ENCODE data around the gene ATOX1.

The ATOX1 gene

GRCh38 chr5:151766975-151767374 lies 8.5 kb upstream of the ATOX1 start:
- DNase-seq: no peak

GRCh38 chr5:151764801-151765200 lies 6.4 kb upstream of the ATOX1 start:
- DNase-seq: no peak

GRCh38 chr5:151758141-151758429 lies 346 bp downstream of the ATOX1 start:
- no peak for DNase-seq

GRCh38 chr5:151757233-151758140 lies 944 bp downstream of the ATOX1 start:
- DNase-seq: peak; percentile 40

GRCh38 chr5:151755383-151755782 lies 3.0 kb downstream of the ATOX1 start:
- DNase-seq: no peak

- no peak for DNase-seq
Observed at GRCh38 chr5:151751593-151751992, 6.8 kb downstream of the ATOX1 start.

- DNase-seq: no peak
Observed at GRCh38 chr5:151751091-151751490, 7.3 kb downstream of the ATOX1 start.

GRCh38 chr5:151750121-151750520 lies 8.3 kb downstream of the ATOX1 start:
- DNase-seq: no peak

- peak; percentile 55 for DNase-seq
Observed at GRCh38 chr5:151745071-151745705, 13.2 kb downstream of the ATOX1 start.

- no peak for DNase-seq
Observed at GRCh38 chr5:151743530-151743929, 14.9 kb downstream of the ATOX1 start.

GRCh38 chr5:151742870-151743294 lies 15.5 kb downstream of the ATOX1 start:
- DNase-seq: no peak

GRCh38 chr5:151741678-151742423 lies 16.6 kb downstream of the ATOX1 start:
- DNase-seq: no peak

GRCh38 chr5:151740958-151741373 lies 17.5 kb downstream of the ATOX1 start:
- DNase-seq: no peak

- peak; percentile 61 for DNase-seq
Observed at GRCh38 chr5:151740336-151740942, 18.0 kb downstream of the ATOX1 start.

- no peak for DNase-seq
Observed at GRCh38 chr5:151739939-151740335, 18.5 kb downstream of the ATOX1 start.

GRCh38 chr5:151739395-151739794 lies 19.0 kb downstream of the ATOX1 start:
- no peak for DNase-seq

GRCh38 chr5:151738125-151738848 lies 20.1 kb downstream of the ATOX1 start:
- no peak for DNase-seq

- DNase-seq: no peak
Observed at GRCh38 chr5:151737431-151737830, 21.0 kb downstream of the ATOX1 start.

GRCh38 chr5:151735646-151736045 lies 22.8 kb downstream of the ATOX1 start:
- no peak for DNase-seq

GRCh38 chr5:151734064-151734408 lies 24.4 kb downstream of the ATOX1 start:
- no peak for DNase-seq

- DNase-seq: no peak
Observed at GRCh38 chr5:151733358-151734063, 24.9 kb downstream of the ATOX1 start.

GRCh38 chr5:151730381-151730780 lies 28.1 kb downstream of the ATOX1 start:
- no peak for DNase-seq

All from CD4-positive, alpha-beta T cell treated with Interleukin-17A for 4 hours (primary cell).